ENCODE results near the gene SERINC2.

Gene SERINC2

GRCh38 chr1:31412732-31413404 lies at the start of gene SERINC2:
SERINC2 (plus strand) TSS chr1:31413213; CDS start chr1:31413266, 53 bp downstream.
- DNase-seq = no peak

- no peak for DNase-seq
Measured at GRCh38 chr1:31364561-31365250, 48.3 kb upstream of the SERINC2 start.

- DNase-seq = no peak
Measured at GRCh38 chr1:31366796-31367195, 46.2 kb upstream of the SERINC2 start.

- DNase-seq = no peak
Measured at GRCh38 chr1:31368611-31369107, 44.4 kb upstream of the SERINC2 start.

- DNase-seq = no peak
Measured at GRCh38 chr1:31370021-31370420, 43.0 kb upstream of the SERINC2 start.

GRCh38 chr1:31370565-31370964 lies 42.4 kb upstream of the SERINC2 start:
- no peak for DNase-seq

GRCh38 chr1:31371121-31371959 lies 41.7 kb upstream of the SERINC2 start:
- DNase-seq = no peak

- DNase-seq = no peak
Measured at GRCh38 chr1:31372051-31372450, 41.0 kb upstream of the SERINC2 start.

GRCh38 chr1:31372751-31373055 lies 40.3 kb upstream of the SERINC2 start:
- DNase-seq = no peak

GRCh38 chr1:31373056-31373896 lies 39.7 kb upstream of the SERINC2 start, which contains the start of gene FABP3:
FABP3 (minus strand) TSS chr1:31373076; CDS start chr1:31373014, 62 bp downstream.
- no peak for DNase-seq

GRCh38 chr1:31373897-31374486 lies 39.0 kb upstream of the SERINC2 start:
- DNase-seq = no peak

- no peak for DNase-seq
Measured at GRCh38 chr1:31374511-31375196, 38.4 kb upstream of the SERINC2 start.

GRCh38 chr1:31376375-31377134 lies 36.5 kb upstream of the SERINC2 start:
- no peak for DNase-seq

GRCh38 chr1:31377364-31377863 lies 35.6 kb upstream of the SERINC2 start:
- DNase-seq = no peak

- no peak for DNase-seq
Measured at GRCh38 chr1:31378001-31378400, 35.0 kb upstream of the SERINC2 start.

- no peak for DNase-seq
Measured at GRCh38 chr1:31380181-31380580, 32.8 kb upstream of the SERINC2 start.

GRCh38 chr1:31381394-31382294 lies 31.4 kb upstream of the SERINC2 start:
- DNase-seq = no peak

GRCh38 chr1:31382379-31382989 lies 30.5 kb upstream of the SERINC2 start:
- DNase-seq = no peak

GRCh38 chr1:31383967-31384366 lies 29.0 kb upstream of the SERINC2 start:
- no peak for DNase-seq

All from CD4-positive, alpha-beta T cell treated with Interleukin-15 for 1 hour (primary cell).